ENCODE measurements around the gene FGF4. TPM values are rescaled to one million over a fixed set of nuclear protein-coding genes. Genes with fewer than 3 reads are reported as not detected.

The FGF4 gene
- total RNA-seq, 2 experiments from 2014 or later, result not detected

- TF ChIP-seq CTCF (conservative IDR thresholded peaks at IDR 0.05; ENCODE audit: low read length) (no peak), EZH2phosphoT487 (IDR thresholded peaks at IDR 0.05; ENCODE audit: borderline replicate concordance, low read depth, low read length) (no peak)
- intact Hi-C loops (cut with micrococcal nuclease; ENCODE audit: unreplicated experiment), result loop anchor here (5.0 kb wide), 1 partner anchor 86 kb away; no protein-coding TSS in a partner anchor
- H3K9me2 ChIP-seq (ENCODE audit: insufficient read depth, low read length), result no peaks in the 10 kb centered on the region
- no peak overlapping the region for H3K4me2 ChIP-seq (ENCODE audit: low read length)
- CTCF ChIA-PET (ENCODE audit: unreplicated experiment), result no interaction called here
- no peaks in the 10 kb centered on the region for H3K4me1 ChIP-seq (ENCODE audit: insufficient read depth, low read length, poor library complexity, severe bottlenecking)
- H3K36me3 ChIP-seq (ENCODE audit: insufficient read depth, low read length), result no peaks in the 10 kb centered on the region
- no peaks in the 10 kb centered on the region for H3K79me2 ChIP-seq (ENCODE audit: insufficient read depth, low read depth, low read length)
- no peaks in the 10 kb centered on the region for H3K9me3 ChIP-seq (ENCODE audit: low read length)
- no TSS peak for BruUV-seq (replicated peaks)
- no peak overlapping the region for H2AFZ ChIP-seq (ENCODE audit: low read length)
- no peak overlapping the region for H3K27ac ChIP-seq (ENCODE audit: low read depth, low read length, poor library complexity, severe bottlenecking)
- no peak overlapping the region for H3K4me3 ChIP-seq (ENCODE audit: low read depth, low read length, poor library complexity, severe bottlenecking)
- POLR2A ChIA-PET, result no interaction called here
- DNase-seq (ENCODE audit: low spot score), result no peak
- no peaks in the 10 kb centered on the region for H4K20me1 ChIP-seq (ENCODE audit: insufficient read depth, low read length)
Observed at GRCh38 chr11:69803604-69804218, 28.6 kb upstream of the FGF4 start.

- Histone ChIP-seq H3K79me2 (ENCODE audit: insufficient read depth, low read depth, low read length) (no peaks in the 10 kb centered on the region), H3K36me3 (ENCODE audit: insufficient read depth, low read length) (no peaks in the 10 kb centered on the region), H3K9me2 (ENCODE audit: insufficient read depth, low read length) (no peaks in the 10 kb centered on the region), H3K4me3 (ENCODE audit: low read depth, low read length, poor library complexity, severe bottlenecking) (no peak overlapping the region), H3K4me2 (ENCODE audit: low read length) (no peak overlapping the region), H3K9me3 (ENCODE audit: low read length) (no peaks in the 10 kb centered on the region), H2AFZ (ENCODE audit: low read length) (no peak overlapping the region), H3K4me1 (ENCODE audit: insufficient read depth, low read length, poor library complexity, severe bottlenecking) (no peaks in the 10 kb centered on the region), H3K27ac (ENCODE audit: low read depth, low read length, poor library complexity, severe bottlenecking) (no peak overlapping the region), H4K20me1 (ENCODE audit: insufficient read depth, low read length) (no peaks in the 10 kb centered on the region)
- BruUV-seq (replicated peaks), result no TSS peak
- intact Hi-C loops (cut with micrococcal nuclease; ENCODE audit: unreplicated experiment), result loop anchor here (5.0 kb wide), 1 partner anchor 86 kb away; no protein-coding TSS in a partner anchor
- TF ChIP-seq EZH2phosphoT487 (IDR thresholded peaks at IDR 0.05; ENCODE audit: borderline replicate concordance, low read depth, low read length) (no peak), CTCF (conservative IDR thresholded peaks at IDR 0.05; ENCODE audit: low read length) (no peak)
- POLR2A ChIA-PET, result no interaction called here
- CTCF ChIA-PET (ENCODE audit: unreplicated experiment), result no interaction called here
- no peak for DNase-seq (ENCODE audit: low spot score)
Observed at GRCh38 chr11:69803022-69803421, 27.9 kb upstream of the FGF4 start.

GRCh38 chr11:69802590-69802989, 27.4 kb upstream of the FGF4 start:
- no peak for DNase-seq (ENCODE audit: low spot score)
- no peak for TF ChIP-seq EZH2phosphoT487 (IDR thresholded peaks at IDR 0.05; ENCODE audit: borderline replicate concordance, low read depth, low read length)
- no peak for TF ChIP-seq CTCF (conservative IDR thresholded peaks at IDR 0.05; ENCODE audit: low read length)
- H3K27ac ChIP-seq (ENCODE audit: low read depth, low read length, poor library complexity, severe bottlenecking), result no peak overlapping the region
- no peaks in the 10 kb centered on the region for H3K36me3 ChIP-seq (ENCODE audit: insufficient read depth, low read length)
- BruUV-seq (replicated peaks), result no TSS peak
- no peak overlapping the region for H3K4me3 ChIP-seq (ENCODE audit: low read depth, low read length, poor library complexity, severe bottlenecking)
- H3K4me1 ChIP-seq (ENCODE audit: insufficient read depth, low read length, poor library complexity, severe bottlenecking), result no peaks in the 10 kb centered on the region
- no peaks in the 10 kb centered on the region for H3K9me2 ChIP-seq (ENCODE audit: insufficient read depth, low read length)
- intact Hi-C loops (cut with micrococcal nuclease; ENCODE audit: unreplicated experiment), result loop anchor here (5.0 kb wide), 1 partner anchor 85 kb away; no protein-coding TSS in a partner anchor
- POLR2A ChIA-PET, result no interaction called here
- no peaks in the 10 kb centered on the region for H3K9me3 ChIP-seq (ENCODE audit: low read length)
- H2AFZ ChIP-seq (ENCODE audit: low read length), result no peak overlapping the region
- no peaks in the 10 kb centered on the region for H4K20me1 ChIP-seq (ENCODE audit: insufficient read depth, low read length)
- CTCF ChIA-PET (ENCODE audit: unreplicated experiment), result no interaction called here
- H3K79me2 ChIP-seq (ENCODE audit: insufficient read depth, low read depth, low read length), result no peaks in the 10 kb centered on the region
- no peak overlapping the region for H3K4me2 ChIP-seq (ENCODE audit: low read length)
